Measurements from ENCODE around the gene SLC25A28. TPM values are rescaled to one million over a fixed set of nuclear protein-coding genes. Genes with fewer than 3 reads are reported as not detected.

SLC25A28 gene, protein sequence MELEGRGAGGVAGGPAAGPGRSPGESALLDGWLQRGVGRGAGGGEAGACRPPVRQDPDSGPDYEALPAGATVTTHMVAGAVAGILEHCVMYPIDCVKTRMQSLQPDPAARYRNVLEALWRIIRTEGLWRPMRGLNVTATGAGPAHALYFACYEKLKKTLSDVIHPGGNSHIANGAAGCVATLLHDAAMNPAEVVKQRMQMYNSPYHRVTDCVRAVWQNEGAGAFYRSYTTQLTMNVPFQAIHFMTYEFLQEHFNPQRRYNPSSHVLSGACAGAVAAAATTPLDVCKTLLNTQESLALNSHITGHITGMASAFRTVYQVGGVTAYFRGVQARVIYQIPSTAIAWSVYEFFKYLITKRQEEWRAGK
- total RNA-seq (10 to 100 TPM; 31.1 to 47.9 TPM), polyA plus RNA-seq (10 to 100 TPM; 47.2 to 86.9 TPM)
- long read RNA-seq, donor 1, transcript SLC25A28-201 (4 exons, 1,451 nt): major isoform, 8 of 24 reads
- long read RNA-seq, donor 1, partial matches to known transcripts: 14 of 24 reads
- long read RNA-seq, donor 1, other reads (novel, unspliced or antisense): 0 of 24 reads
- long read RNA-seq, donor 2, partial matches to known transcripts: 0 of 5 reads
- long read RNA-seq, donor 2, other reads (novel, unspliced or antisense): 0 of 5 reads
- long read RNA-seq, donor 3, transcript SLC25A28-201 (4 exons, 1,451 nt): major isoform, 5 of 6 reads
- long read RNA-seq, donor 3, partial matches to known transcripts: 0 of 6 reads
- long read RNA-seq, donor 3, other reads (novel, unspliced or antisense): 0 of 6 reads
- long read RNA-seq, donor 4, partial matches to known transcripts: 5 of 10 reads
- long read RNA-seq, donor 4, other reads (novel, unspliced or antisense): 0 of 10 reads
- long read RNA-seq, donor 5, transcript SLC25A28-203 (2 exons, 581 nt): major isoform, 5 of 24 reads
- long read RNA-seq, donor 5, partial matches to known transcripts: 16 of 24 reads
- long read RNA-seq, donor 5, other reads (novel, unspliced or antisense): 0 of 24 reads

DNA sequence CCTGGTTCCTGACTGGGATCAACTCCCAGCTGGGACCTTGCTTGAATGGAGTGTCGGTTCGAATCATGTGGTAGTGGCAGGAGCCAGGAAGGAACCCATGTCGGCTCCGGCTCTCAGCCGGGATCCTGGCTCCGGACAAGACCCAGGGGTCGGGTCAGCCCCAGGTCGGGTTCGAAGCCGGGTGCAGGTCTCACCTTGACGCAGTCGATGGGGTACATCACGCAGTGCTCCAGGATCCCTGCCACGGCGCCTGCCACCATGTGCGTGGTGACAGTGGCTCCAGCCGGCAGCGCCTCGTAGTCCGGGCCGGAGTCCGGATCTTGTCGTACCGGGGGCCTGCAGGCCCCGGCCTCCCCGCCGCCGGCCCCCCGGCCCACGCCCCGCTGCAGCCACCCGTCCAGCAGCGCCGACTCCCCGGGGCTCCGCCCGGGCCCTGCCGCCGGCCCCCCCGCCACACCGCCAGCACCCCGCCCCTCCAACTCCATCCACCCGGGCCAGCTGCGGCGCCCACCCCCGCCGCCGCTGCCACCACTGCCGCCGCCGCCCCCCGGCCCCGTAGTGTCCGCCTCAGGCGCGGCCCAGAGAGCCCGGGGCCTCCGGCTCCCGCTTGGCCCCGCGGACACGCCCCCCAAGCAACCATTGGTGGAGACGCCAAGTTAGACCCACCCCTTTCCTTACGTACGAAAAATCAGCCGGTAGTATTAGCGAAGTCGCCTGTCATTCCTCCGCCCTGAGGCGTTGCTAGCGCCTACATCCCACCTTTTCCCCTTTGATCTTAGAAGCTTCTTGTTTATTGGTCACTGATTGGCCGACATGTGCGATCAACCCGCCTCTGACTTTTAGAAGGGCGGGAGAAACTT, at the start of gene SLC25A28:
SLC25A28 (minus strand) TSS at position 589 of the 860 bp plus-strand sequence; CDS start at position 485, 104 bp downstream.
- H3K9me3 ChIP-seq (ENCODE audit: control insufficient read depth in 4 of 4, insufficient read depth in 3 of 4, low read length in 3 of 4): no peaks in the 10 kb centered on the region
- H3K4me3 ChIP-seq: peak within 1 kb of the TSS; percentile 88
- H3K27me3 ChIP-seq (ENCODE audit: control insufficient read depth in 3 of 3, insufficient read depth in 3 of 3, low read length in 2 of 3): no peaks in the 10 kb centered on the region
- peak; percentile 86 for ATAC-seq (ENCODE audit: insufficient read depth, low FRiP score)
- H3K27ac ChIP-seq (ENCODE audit: low read depth in 1 of 2, low read length in 1 of 2): peak within 1 kb of the TSS; percentile 95 to 100
- no peaks in the 10 kb centered on the region for H3K36me3 ChIP-seq (ENCODE audit: control insufficient read depth in 4 of 4, insufficient read depth in 4 of 4, low read length in 4 of 4)
- peak; percentile 98 to 100 (median 100) for DNase-seq
- 1% methylated on average over 63 to 75 of the region's 75 CpGs for WGBS, 2 donors
- H3K9ac ChIP-seq (ENCODE audit: insufficient read depth in 1 of 2, low read length in 2 of 2): peak within 1 kb of the TSS; percentile 69 to 89
- H3K4me1 ChIP-seq (ENCODE audit: control insufficient read depth in 5 of 5, insufficient read depth in 5 of 5, low read length in 5 of 5): peaks cover 8 to 33% (median 13%) of the 10 kb centered on the region in 5 donors
- TF ChIP-seq, protein P1, sequence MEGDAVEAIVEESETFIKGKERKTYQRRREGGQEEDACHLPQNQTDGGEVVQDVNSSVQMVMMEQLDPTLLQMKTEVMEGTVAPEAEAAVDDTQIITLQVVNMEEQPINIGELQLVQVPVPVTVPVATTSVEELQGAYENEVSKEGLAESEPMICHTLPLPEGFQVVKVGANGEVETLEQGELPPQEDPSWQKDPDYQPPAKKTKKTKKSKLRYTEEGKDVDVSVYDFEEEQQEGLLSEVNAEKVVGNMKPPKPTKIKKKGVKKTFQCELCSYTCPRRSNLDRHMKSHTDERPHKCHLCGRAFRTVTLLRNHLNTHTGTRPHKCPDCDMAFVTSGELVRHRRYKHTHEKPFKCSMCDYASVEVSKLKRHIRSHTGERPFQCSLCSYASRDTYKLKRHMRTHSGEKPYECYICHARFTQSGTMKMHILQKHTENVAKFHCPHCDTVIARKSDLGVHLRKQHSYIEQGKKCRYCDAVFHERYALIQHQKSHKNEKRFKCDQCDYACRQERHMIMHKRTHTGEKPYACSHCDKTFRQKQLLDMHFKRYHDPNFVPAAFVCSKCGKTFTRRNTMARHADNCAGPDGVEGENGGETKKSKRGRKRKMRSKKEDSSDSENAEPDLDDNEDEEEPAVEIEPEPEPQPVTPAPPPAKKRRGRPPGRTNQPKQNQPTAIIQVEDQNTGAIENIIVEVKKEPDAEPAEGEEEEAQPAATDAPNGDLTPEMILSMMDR (IDR thresholded peaks at IDR 0.05; ENCODE audit: control extremely low read depth, extremely low read depth): no peak

DNA sequence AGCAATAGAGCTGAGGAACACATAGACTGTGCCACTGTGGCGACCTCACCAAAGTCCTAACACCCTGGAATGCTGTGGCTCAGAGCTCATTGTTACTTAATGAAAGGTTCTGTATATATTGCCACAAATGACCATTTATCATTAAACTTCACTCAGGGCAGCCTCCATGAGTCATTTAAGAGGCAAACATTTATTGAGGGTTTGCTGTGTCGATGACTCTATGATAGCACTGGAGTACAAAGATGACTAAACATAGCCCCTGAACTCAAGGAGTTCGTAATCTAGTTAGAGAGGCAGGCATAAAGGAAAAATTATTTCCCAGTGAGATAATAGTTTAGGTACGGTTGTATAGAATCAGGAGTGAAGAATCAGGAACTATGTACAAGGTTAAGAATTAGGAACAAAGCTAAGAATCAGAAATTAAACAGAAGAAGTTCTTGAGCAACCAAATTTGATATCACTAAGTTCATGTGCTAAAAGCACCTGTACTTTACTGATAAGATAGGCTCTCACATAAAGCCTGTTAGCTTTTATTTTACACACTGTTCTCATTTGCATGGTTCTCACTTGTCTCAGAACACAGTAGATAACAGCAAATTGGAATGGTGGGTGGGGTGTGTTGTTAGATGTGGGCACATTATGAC, 47.0 kb upstream of the SLC25A28 start:
- no peak overlapping the region for H3K4me3 ChIP-seq
- H3K36me3 ChIP-seq (ENCODE audit: control insufficient read depth in 4 of 4, insufficient read depth in 4 of 4, low read length in 4 of 4): peaks cover 0 to 8% (median 3%) of the 10 kb centered on the region in 4 donors
- H3K9me3 ChIP-seq (ENCODE audit: control insufficient read depth in 4 of 4, insufficient read depth in 3 of 4, low read length in 3 of 4): no peaks in the 10 kb centered on the region
- H3K4me1 ChIP-seq (ENCODE audit: control insufficient read depth in 5 of 5, insufficient read depth in 5 of 5, low read length in 5 of 5): no peaks in the 10 kb centered on the region
- TF ChIP-seq, protein P1 (IDR thresholded peaks at IDR 0.05; ENCODE audit: control extremely low read depth, extremely low read depth): no peak
- no peak for ATAC-seq (ENCODE audit: insufficient read depth, low FRiP score)
- H3K9ac ChIP-seq (ENCODE audit: insufficient read depth in 1 of 2, low read length in 2 of 2): no peak overlapping the region
- WGBS, 2 donors: 82 to 85% methylated on average over 4 of the region's 4 CpGs
- DNase-seq: no peak
- H3K27ac ChIP-seq (ENCODE audit: low read depth in 1 of 2, low read length in 1 of 2): no peak overlapping the region
- no peaks in the 10 kb centered on the region for H3K27me3 ChIP-seq (ENCODE audit: control insufficient read depth in 3 of 3, insufficient read depth in 3 of 3, low read length in 2 of 3)

DNA sequence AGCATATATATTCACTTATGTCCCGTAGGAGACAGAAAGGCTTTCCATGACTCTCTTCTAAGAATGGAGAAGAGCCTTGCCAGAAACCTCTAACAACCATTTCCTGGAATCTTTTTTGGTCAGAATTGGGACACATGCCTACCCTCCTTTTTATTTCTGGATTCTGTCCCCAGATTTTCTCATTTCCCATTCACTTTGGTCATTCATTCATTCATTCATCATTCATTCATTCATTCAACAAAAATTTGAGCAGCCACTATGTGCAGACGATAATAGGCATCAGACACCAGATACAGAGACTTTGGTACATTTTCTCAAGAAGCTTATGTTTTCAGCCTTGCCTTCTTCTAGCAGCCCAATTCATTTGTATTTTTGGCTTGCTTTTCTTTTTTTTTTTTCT, 45.1 kb upstream of the SLC25A28 start:
- no peaks in the 10 kb centered on the region for H3K9me3 ChIP-seq (ENCODE audit: control insufficient read depth in 4 of 4, insufficient read depth in 3 of 4, low read length in 3 of 4)
- no peaks in the 10 kb centered on the region for H3K27me3 ChIP-seq (ENCODE audit: control insufficient read depth in 3 of 3, insufficient read depth in 3 of 3, low read length in 2 of 3)
- TF ChIP-seq, protein P1 (IDR thresholded peaks at IDR 0.05; ENCODE audit: control extremely low read depth, extremely low read depth): no peak
- H3K27ac ChIP-seq (ENCODE audit: low read depth in 1 of 2, low read length in 1 of 2): no peak overlapping the region
- peaks cover 0 to 7% (median 2%) of the 10 kb centered on the region in 4 donors for H3K36me3 ChIP-seq (ENCODE audit: control insufficient read depth in 4 of 4, insufficient read depth in 4 of 4, low read length in 4 of 4)
- no peak overlapping the region for H3K9ac ChIP-seq (ENCODE audit: insufficient read depth in 1 of 2, low read length in 2 of 2)
- ATAC-seq (ENCODE audit: insufficient read depth, low FRiP score) (no peak), DNase-seq (no peak)
- H3K4me1 ChIP-seq (ENCODE audit: control insufficient read depth in 5 of 5, insufficient read depth in 5 of 5, low read length in 5 of 5): peaks cover 0 to 2% (median 0%) of the 10 kb centered on the region in 5 donors
- 96 to 99% methylated on average over 2 of the region's 2 CpGs for WGBS, 2 donors
- H3K4me3 ChIP-seq: no peak overlapping the region

Measured in lung (tissue), 16 donors.